Fibroblast of lung (primary cell): Measurements from ENCODE around the gene ZC3H12C. TPM values are rescaled to one million over a fixed set of nuclear protein-coding genes. Genes with fewer than 3 reads are reported as not detected.

Experiments
- polyA plus RNA-seq, 2 donors: library from polyadenylated mRNA; depleted of rRNA in 1 of 2; stranded (reverse) in 1 of 2; unstranded in 1 of 2; fragments of >200 nt; gene quantifications; 2 replicates each; pipeline ENCODE4 v1.2.1, GENCODE V29; 2011 to 2012; ENCODE audit warnings: missing spikeins in 1 of 2
- total RNA-seq: library from RNA; depleted of rRNA; stranded (reverse); fragments of >200 nt; gene quantifications from 2 replicates; pipeline ENCODE4 v1.2.1, GENCODE V29; 2014

Gene ZC3H12C
- total and polyA plus RNA-seq, 2 donors (not counting 1 experiment from before 2014, with no cell fraction given): 7.2 to 10.1 TPM

Other genes starting within 250 kb of the ZC3H12C start
- gene RDX, start 203.2 kb downstream of the ZC3H12C start, total RNA-seq: 52.7 and 56.5 TPM in 2 replicates
- gene RDX, start 203.2 kb downstream of the ZC3H12C start, polyA plus RNA-seq: 87.0 and 93.1 TPM in 2 replicates